Endothelial cell of umbilical vein (primary cell): ENCODE results near the gene TPM3. TPM values are rescaled to one million over a fixed set of nuclear protein-coding genes. Genes with fewer than 3 reads are reported as not detected.

Experiments used
- BruUV-seq: library from RNA; stranded (reverse); fragments of 400-500 nt; replicated peaks from 2 replicates; lab custom pipeline; 2021; lab: Mats Ljungman, UMichigan
- CTCF ChIA-PET: fragments of 300-600, 350-600 bp; sonication (Branson Sonifier 250); formaldehyde crosslinking; loops from one replicate; lab custom pipeline; 2021; ENCODE audit warnings: antibody characterized with exemption, inconsistent platforms; lab: Charles Lee
- POLR2A ChIA-PET: fragments of 300-600, 350-600 bp; sonication (Branson Sonifier 250); formaldehyde crosslinking; loops from one replicate; lab custom pipeline; 2021; ENCODE audit warnings: antibody characterized with exemption, inconsistent platforms; lab: Charles Lee
- DNase-seq: peaks from one replicate; pipeline ENCODE4 v3.0.0-alpha.2; 2011; ENCODE audit warnings: low read depth, low spot score
- FAIRE-seq: peaks from 2 replicates; lab custom pipeline; 2011; peaks lifted over from hg19 to GRCh38; lab: Jason Lieb, UNC
- H2AFZ ChIP-seq: 2 replicates; pipeline ENCODE4 v1.6.0; 2012; ENCODE audit warnings: low read depth, low read length, control low read depth, inconsistent platforms
- H3K27ac ChIP-seq: 2 replicates; pipeline ENCODE4 v1.5.1; 2011; ENCODE audit warnings: low read depth, mild to moderate bottlenecking, control low read depth, low read length, moderate library complexity; ENCODE audit not compliant: insufficient read depth
- H3K27me3 ChIP-seq, 2 experiments: 2 replicates each; pipeline versions ENCODE4 v1.6.0 to v1.6.1; 2011; ENCODE audit warnings: low read length in 2 of 2, mixed read lengths in 1 of 2; ENCODE audit not compliant: control insufficient read depth in 2 of 2, insufficient read depth in 2 of 2
- H3K36me3 ChIP-seq, 2 experiments: 2 replicates in 1 of 2; 3 replicates in 1 of 2; pipeline ENCODE4 v1.5.1; 2011; ENCODE audit warnings: low read length in 2 of 2, mild to moderate bottlenecking in 1 of 2, moderate library complexity in 1 of 2; ENCODE audit not compliant: control insufficient read depth in 2 of 2, insufficient read depth in 2 of 2; ENCODE audit errors: extremely low read depth in 1 of 2
- H3K4me1 ChIP-seq: 3 replicates; pipeline ENCODE4 v1.5.1; 2011; ENCODE audit warnings: mild to moderate bottlenecking, low read length; ENCODE audit not compliant: control insufficient read depth, insufficient read depth; ENCODE audit errors: extremely low read depth
- H3K4me2 ChIP-seq: 2 replicates; pipeline ENCODE4 v1.6.1; 2011; ENCODE audit warnings: low read length, control low read depth, mixed read lengths; ENCODE audit not compliant: insufficient read depth
- H3K4me3 ChIP-seq, 3 experiments: fragments of 200-600 bp in 1 of 3; sonication (generic), shearing (Covaris generic) in 1 of 3; replicated peaks in 1 of 3; 2 replicates each; pipeline ENCODE4 v1.5.1; 2011 to 2016; ENCODE audit warnings: control low read depth in 3 of 3, low read length in 3 of 3, mild to moderate bottlenecking in 2 of 3, inconsistent platforms in 1 of 3, low read depth in 1 of 3, moderate library complexity in 1 of 3; ENCODE audit not compliant: insufficient read depth in 1 of 3
- H3K79me2 ChIP-seq: 2 replicates; pipeline ENCODE4 v1.6.0; 2012; ENCODE audit warnings: low read length, inconsistent platforms; ENCODE audit not compliant: control insufficient read depth, insufficient read depth
- H3K9ac ChIP-seq: replicated peaks from 2 replicates; pipeline ENCODE3; 2011; ENCODE audit warnings: low read length, control low read depth; ENCODE audit not compliant: insufficient read depth; ENCODE audit errors: extremely low read depth
- H3K9me1 ChIP-seq: replicated peaks from 3 replicates; pipeline ENCODE4 v1.6.0; 2011; ENCODE audit warnings: mild to moderate bottlenecking, low read length; ENCODE audit not compliant: control insufficient read depth, insufficient read depth; ENCODE audit errors: extremely low read depth
- H3K9me3 ChIP-seq: replicated peaks from 2 replicates; pipeline ENCODE4 v1.5.1; 2012; ENCODE audit warnings: low read length, inconsistent platforms; ENCODE audit not compliant: control insufficient read depth, insufficient read depth
- H4K20me1 ChIP-seq: replicated peaks from 2 replicates; pipeline ENCODE3; 2011; ENCODE audit warnings: mild to moderate bottlenecking, low read length; ENCODE audit not compliant: control insufficient read depth, insufficient read depth; ENCODE audit errors: extremely low read depth
- EZH2 ChIP-seq: IDR thresholded peaks from 2 replicates; pipeline ENCODE4 v1.6.1; 2012; ENCODE audit warnings: borderline replicate concordance, low read depth, mild to moderate bottlenecking, moderate library complexity, low read length, inconsistent platforms; ENCODE audit not compliant: severe bottlenecking
- FOS ChIP-seq: IDR thresholded peaks from 2 replicates; pipeline ENCODE4 v1.6.1; 2011; ENCODE audit warnings: mild to moderate bottlenecking, low read length, moderate library complexity, borderline replicate concordance; ENCODE audit not compliant: insufficient read depth
- GATA2 ChIP-seq: IDR thresholded peaks from 2 replicates; pipeline ENCODE4 v1.7.0; 2011; ENCODE audit warnings: low read depth, mild to moderate bottlenecking, moderate library complexity, mixed read lengths, low read length; ENCODE audit not compliant: insufficient read length, insufficient read depth
- JUN ChIP-seq: IDR thresholded peaks from 2 replicates; pipeline ENCODE4 v1.6.1; 2011; ENCODE audit warnings: borderline replicate concordance, low read depth; ENCODE audit not compliant: insufficient read length, insufficient read depth
- MYC ChIP-seq: IDR thresholded peaks from one replicate; pipeline ENCODE4 v1.6.1; 2011; ENCODE audit warnings: mild to moderate bottlenecking, low read depth, low read length
- POLR2A ChIP-seq: IDR thresholded peaks from 2 replicates; pipeline ENCODE4 v1.6.1; 2012; ENCODE audit warnings: low read depth, mild to moderate bottlenecking, control low read depth, low read length
- POLR2AphosphoS5 ChIP-seq: IDR thresholded peaks from 2 replicates; pipeline ENCODE4 v1.6.1; 2012; ENCODE audit warnings: low read depth, mild to moderate bottlenecking, control low read depth, low read length, moderate library complexity; ENCODE audit not compliant: insufficient read depth
- dilution Hi-C: fragments of 300-500 bp; cut with MboI; formaldehyde crosslinking; loops from one replicate; pipeline ENCODE4 v1.15.0; 2019; ENCODE audit warnings: low sequenced_read_pairs; ENCODE audit not compliant: extremely low pct_ligation_motif_present
- intact Hi-C: fragments of 100-400 bp; cut with micrococcal nuclease; formaldehyde crosslinking; loops from one replicate; pipeline ENCODE4 v1.10.0; 2022
- polyA plus RNA-seq, 4 experiments: library from polyadenylated mRNA; depleted of rRNA in 3 of 4; stranded (reverse) in 3 of 4; unstranded in 1 of 4; fragments of >200 nt; gene quantifications; 2 replicates each; pipeline versions ENCODE4 v1.2.1 to v1.2.3, GENCODE V29; 2011 to 2012; ENCODE audit warnings: missing spikeins in 1 of 4
- total RNA-seq: library from RNA; stranded (reverse); gene quantifications from 2 replicates; pipeline ENCODE4 v1.2.3, GENCODE V29; 2021
- TF ChIP-seq, protein P1 (sequence below): IDR thresholded peaks from 2 replicates; pipeline ENCODE4 v1.6.1; 2011; ENCODE audit not compliant: insufficient read depth, insufficient read length
- TF ChIP-seq, protein P2 (sequence below), 2 donors: IDR thresholded peaks; 1 replicate in 1 of 2; 2 replicates in 1 of 2; pipeline ENCODE4 v1.5.1; 2011; ENCODE audit warnings: low read length in 2 of 2, mild to moderate bottlenecking in 2 of 2, moderate library complexity in 2 of 2, control low read depth in 1 of 2, inconsistent platforms in 1 of 2, low read depth in 1 of 2; ENCODE audit not compliant: insufficient read depth in 1 of 2; ENCODE audit errors: extremely low read depth in 1 of 2

Gene TPM3
- total and polyA plus RNA-seq, 2 donors (not counting 3 experiments of a cell fraction or from before 2014, with no cell fraction given) = 395 to 927 TPM

DNA sequence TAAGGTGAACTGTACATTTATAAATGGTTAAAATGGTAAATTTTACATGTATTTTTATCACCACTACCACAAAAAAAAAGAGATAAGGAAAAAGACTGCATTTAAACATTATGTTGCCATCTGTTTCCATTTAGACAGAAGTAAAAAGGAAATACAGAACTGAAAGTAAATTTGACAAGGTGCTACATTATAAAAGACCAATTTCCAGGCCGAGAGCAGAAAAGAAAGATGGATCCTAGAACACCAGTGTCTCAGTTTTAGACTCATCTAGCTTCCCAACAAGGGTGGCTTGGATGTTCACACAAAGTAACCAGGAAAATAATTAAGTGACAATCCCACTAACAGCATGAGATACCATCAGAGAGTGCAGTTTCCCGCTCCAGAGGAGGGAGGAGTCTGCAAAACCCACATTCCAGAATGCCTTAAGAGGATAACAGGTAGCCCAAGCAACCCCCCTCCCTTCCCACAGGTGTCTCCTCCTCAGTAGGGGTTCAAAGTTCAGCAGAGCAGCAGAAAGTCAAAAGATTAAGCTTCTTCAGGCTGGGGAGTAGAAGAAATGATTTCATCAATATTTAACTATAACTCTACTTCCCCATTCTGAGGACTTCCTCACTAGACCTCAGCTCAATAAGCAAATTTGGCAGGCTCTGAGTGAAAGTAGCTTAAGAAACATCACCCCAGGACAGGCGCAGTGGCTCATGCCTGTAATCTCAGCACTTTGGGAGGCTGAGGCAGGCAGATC, 11.8 kb downstream of the TPM3 start:
- Histone ChIP-seq H3K9ac (peak overlapping the region; percentile 3), H3K9me3 (no peaks in the 10 kb centered on the region), H3K4me3 (peak overlapping the region in 2 of 3 experiments; percentile 2 to 38), H3K4me1 (peaks cover 54% of the 10 kb centered on the region), H2AFZ (no peak overlapping the region), H3K9me1 (no peaks in the 10 kb centered on the region), H3K36me3 (peaks cover 5 to 19% of the 10 kb centered on the region in 2 experiments), H3K4me2 (peak overlapping the region; percentile 96), H4K20me1 (peaks cover 8% of the 10 kb centered on the region), H3K27ac (no peak overlapping the region), H3K27me3 (no peaks in the 10 kb centered on the region), H3K79me2 (peaks cover 78% of the 10 kb centered on the region)
- ChIA-PET POLR2A (interaction anchor here (0.6 kb wide), 1 partner anchor 453 kb away, joined by 3 read pairs; the partner anchor contains the start of gene INTS3), CTCF (interaction anchor here (2.1 kb wide), 1 partner anchor 19 kb away, joined by 5 read pairs; no protein-coding TSS in a partner anchor)
- TF ChIP-seq POLR2A (peak; percentile 11), MYC (no peak)
- intact Hi-C loops = loop anchor here (5.0 kb wide), 2 partner anchors 147 to 188 kb away; partner anchors contain the start of genes ATP8B2 and RPS27
- dilution Hi-C loops = no loop called here
- FAIRE-seq (no peak), DNase-seq (no peak)
- BruUV-seq = no TSS peak

- CTCF ChIA-PET = interaction anchor here (2.0 to 2.4 kb wide), 3 partner anchors 20 to 156 kb away, joined by 5 to 8 read pairs (median 7); no protein-coding TSS in a partner anchor
- POLR2A ChIA-PET = no interaction called here
Observed at GRCh38 chr1:154178911-154179811, 12.7 kb downstream of the TPM3 start.

More at GRCh38 chr1:154178911-154179811, 12.7 kb downstream of the TPM3 start:
- no peaks in the 10 kb centered on the region for H3K27me3 ChIP-seq
- no peak for DNase-seq
- dilution Hi-C loops = no loop called here
- H3K4me1 ChIP-seq = peaks cover 54% of the 10 kb centered on the region
- no peak overlapping the region for H2AFZ ChIP-seq
- H3K9ac ChIP-seq = no peak overlapping the region
- H3K79me2 ChIP-seq = peaks cover 86% of the 10 kb centered on the region
- no TSS peak for BruUV-seq
- no peaks in the 10 kb centered on the region for H3K9me3 ChIP-seq
- no peak for FAIRE-seq
- H3K4me2 ChIP-seq = peak overlapping the region; percentile 96
- peaks cover 8 to 19% of the 10 kb centered on the region in 2 experiments for H3K36me3 ChIP-seq
- no peak overlapping the region for H3K27ac ChIP-seq
- TF ChIP-seq FOS (no peak), POLR2AphosphoS5 (no peak), MYC (no peak), JUN (no peak), POLR2A (no peak), GATA2 (no peak), EZH2 (no peak)
- TF ChIP-seq, protein P1, sequence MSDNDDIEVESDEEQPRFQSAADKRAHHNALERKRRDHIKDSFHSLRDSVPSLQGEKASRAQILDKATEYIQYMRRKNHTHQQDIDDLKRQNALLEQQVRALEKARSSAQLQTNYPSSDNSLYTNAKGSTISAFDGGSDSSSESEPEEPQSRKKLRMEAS = no peak
- TF ChIP-seq, protein P2, sequence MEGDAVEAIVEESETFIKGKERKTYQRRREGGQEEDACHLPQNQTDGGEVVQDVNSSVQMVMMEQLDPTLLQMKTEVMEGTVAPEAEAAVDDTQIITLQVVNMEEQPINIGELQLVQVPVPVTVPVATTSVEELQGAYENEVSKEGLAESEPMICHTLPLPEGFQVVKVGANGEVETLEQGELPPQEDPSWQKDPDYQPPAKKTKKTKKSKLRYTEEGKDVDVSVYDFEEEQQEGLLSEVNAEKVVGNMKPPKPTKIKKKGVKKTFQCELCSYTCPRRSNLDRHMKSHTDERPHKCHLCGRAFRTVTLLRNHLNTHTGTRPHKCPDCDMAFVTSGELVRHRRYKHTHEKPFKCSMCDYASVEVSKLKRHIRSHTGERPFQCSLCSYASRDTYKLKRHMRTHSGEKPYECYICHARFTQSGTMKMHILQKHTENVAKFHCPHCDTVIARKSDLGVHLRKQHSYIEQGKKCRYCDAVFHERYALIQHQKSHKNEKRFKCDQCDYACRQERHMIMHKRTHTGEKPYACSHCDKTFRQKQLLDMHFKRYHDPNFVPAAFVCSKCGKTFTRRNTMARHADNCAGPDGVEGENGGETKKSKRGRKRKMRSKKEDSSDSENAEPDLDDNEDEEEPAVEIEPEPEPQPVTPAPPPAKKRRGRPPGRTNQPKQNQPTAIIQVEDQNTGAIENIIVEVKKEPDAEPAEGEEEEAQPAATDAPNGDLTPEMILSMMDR (IDR thresholded peaks at IDR 0.05; ENCODE audit: extremely low read depth in 1 of 2, insufficient read depth in 1 of 2, low read depth in 1 of 2, low read length in 2 of 2) = no peak
- intact Hi-C loops = no loop called here
- H3K4me3 ChIP-seq = peak overlapping the region in 1 of 3 experiments; percentile 0
- H4K20me1 ChIP-seq = peaks cover 8% of the 10 kb centered on the region
- no peaks in the 10 kb centered on the region for H3K9me1 ChIP-seq
